OCI-LY1 (cell line): Measurements from ENCODE around the gene AGRN.

ENCODE experiments used
- CTCF ChIP-seq: fragments of 200-600 bp; sonication (generic), shearing (Covaris generic); IDR thresholded peaks from 2 replicates; pipeline ENCODE4 v1.5.1; 2017; ENCODE audit warnings: mild to moderate bottlenecking, antibody characterized with exemption, low read length, moderate library complexity, mixed read lengths
- EZH2 ChIP-seq: fragments of 200-600 bp; sonication (generic), shearing (Covaris generic); IDR thresholded peaks from 2 replicates; pipeline ENCODE4 v1.8.0; 2017; ENCODE audit warnings: borderline replicate concordance, mixed run types, mild to moderate bottlenecking, antibody characterized with exemption, low read length, moderate library complexity, mixed read lengths

DNA sequence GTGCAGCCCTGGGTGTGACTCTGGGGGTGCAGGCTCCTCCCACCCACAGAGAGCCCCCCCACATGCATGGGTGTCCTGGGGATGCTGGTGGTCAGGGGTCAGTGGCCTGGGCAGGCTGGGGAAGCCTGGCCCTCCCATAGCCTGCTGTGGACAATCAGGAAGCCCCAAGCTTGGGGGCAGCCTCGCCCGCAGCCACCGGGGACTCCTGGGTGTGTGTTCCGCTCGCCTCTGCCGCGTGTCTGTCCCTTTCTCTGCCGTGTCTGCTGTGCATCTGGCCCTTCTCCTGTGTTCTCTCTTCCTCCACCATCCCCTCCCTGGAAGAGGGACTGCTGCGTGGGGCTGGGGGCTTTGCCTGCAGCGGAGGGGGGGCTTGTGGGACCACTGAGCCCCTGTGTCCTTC lies 22.9 kb downstream of the AGRN start:
- TF ChIP-seq CTCF (no peak), EZH2 (no peak)
